ENCODE measurements around the gene CDC42EP4.

The CDC42EP4 gene

GRCh38 chr17:73285916-73286862 lies 25.6 kb downstream of the CDC42EP4 start:
- no peak overlapping the region for H3K4me3 ChIP-seq (ENCODE audit: low read depth, low read length)
- DNase-seq (ENCODE audit: low read depth, low spot score): no peak
- TF ChIP-seq CTCF (IDR thresholded peaks at IDR 0.05; ENCODE audit: low read depth, low read length): no peak
- in situ Hi-C loops (cut with HindIII; ENCODE audit: low sequenced_read_pairs): no loop called here

GRCh38 chr17:73285603-73285908 lies 26.2 kb downstream of the CDC42EP4 start:
- in situ Hi-C loops (cut with HindIII; ENCODE audit: low sequenced_read_pairs): no loop called here
- DNase-seq (ENCODE audit: low read depth, low spot score): no peak
- TF ChIP-seq CTCF (IDR thresholded peaks at IDR 0.05; ENCODE audit: low read depth, low read length): no peak
- no peak overlapping the region for H3K4me3 ChIP-seq (ENCODE audit: low read depth, low read length)

- in situ Hi-C loops (cut with HindIII; ENCODE audit: low sequenced_read_pairs): no loop called here
- no peak for DNase-seq (ENCODE audit: low read depth, low spot score)
- no peak for TF ChIP-seq CTCF (IDR thresholded peaks at IDR 0.05; ENCODE audit: low read depth, low read length)
- no peak overlapping the region for H3K4me3 ChIP-seq (ENCODE audit: low read depth, low read length)
These were observed 26.7 kb downstream of the CDC42EP4 start for GRCh38 chr17:73284906-73285602.

GRCh38 chr17:73284354-73284753 lies 27.4 kb downstream of the CDC42EP4 start:
- TF ChIP-seq CTCF (IDR thresholded peaks at IDR 0.05; ENCODE audit: low read depth, low read length): no peak
- in situ Hi-C loops (cut with HindIII; ENCODE audit: low sequenced_read_pairs): no loop called here
- H3K4me3 ChIP-seq (ENCODE audit: low read depth, low read length): no peak overlapping the region
- DNase-seq (ENCODE audit: low read depth, low spot score): no peak

GRCh38 chr17:73283841-73284282 lies 27.9 kb downstream of the CDC42EP4 start:
- TF ChIP-seq CTCF (IDR thresholded peaks at IDR 0.05; ENCODE audit: low read depth, low read length): no peak
- no peak for DNase-seq (ENCODE audit: low read depth, low spot score)
- no peak overlapping the region for H3K4me3 ChIP-seq (ENCODE audit: low read depth, low read length)
- in situ Hi-C loops (cut with HindIII; ENCODE audit: low sequenced_read_pairs): no loop called here

- in situ Hi-C loops (cut with HindIII; ENCODE audit: low sequenced_read_pairs): no loop called here
- DNase-seq (ENCODE audit: low read depth, low spot score): no peak
- no peak for TF ChIP-seq CTCF (IDR thresholded peaks at IDR 0.05; ENCODE audit: low read depth, low read length)
- no peak overlapping the region for H3K4me3 ChIP-seq (ENCODE audit: low read depth, low read length)
These were observed 28.6 kb downstream of the CDC42EP4 start for GRCh38 chr17:73283250-73283649.
